ENCODE measurements around the gene OR10K2. TPM values are rescaled to one million over a fixed set of nuclear protein-coding genes. Genes with fewer than 3 reads are reported as not detected.
"Not testable (repeated sequence)": the region's sequence is repeated elsewhere in the genome, so short reads cannot be mapped to it uniquely, and the experiment has no call there.

OR10K2 gene
- total RNA-seq, 1 donor from 2014 or later = not detected

DNA sequence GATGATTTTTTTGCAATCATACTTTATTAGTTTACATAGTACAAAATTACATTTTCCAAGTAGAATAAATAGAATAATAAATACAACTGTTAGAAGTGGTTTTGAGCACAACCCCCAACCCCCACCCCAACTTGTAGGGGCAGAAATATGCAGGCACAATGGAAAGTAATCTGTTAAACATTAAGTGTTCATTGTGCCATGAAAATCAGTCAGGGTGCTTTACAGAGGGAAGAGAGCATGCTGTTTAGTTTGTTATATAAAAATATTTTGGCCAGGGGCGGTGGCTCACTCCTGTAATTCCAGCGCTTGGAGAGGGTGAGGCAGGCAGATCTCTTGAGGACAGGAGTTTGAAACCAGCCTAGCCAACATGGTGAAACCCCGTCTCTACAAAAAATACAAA, 29.4 kb downstream of the OR10K2 start:
- DNase-seq (ENCODE audit: extremely low spot score in 2 of 2) = no peak
- Histone ChIP-seq H3K27me3 (no peaks in the 10 kb centered on the region), H3K4me3 (no peak overlapping the region), H3K9me3 (no peaks in the 10 kb centered on the region), H3K4me1 (no peaks in the 10 kb centered on the region), H3K27ac (no peak overlapping the region), H3K36me3 (no peaks in the 10 kb centered on the region)
- intact Hi-C loops (cut with DNase I) = no loop called here
- TF ChIP-seq, protein P1, sequence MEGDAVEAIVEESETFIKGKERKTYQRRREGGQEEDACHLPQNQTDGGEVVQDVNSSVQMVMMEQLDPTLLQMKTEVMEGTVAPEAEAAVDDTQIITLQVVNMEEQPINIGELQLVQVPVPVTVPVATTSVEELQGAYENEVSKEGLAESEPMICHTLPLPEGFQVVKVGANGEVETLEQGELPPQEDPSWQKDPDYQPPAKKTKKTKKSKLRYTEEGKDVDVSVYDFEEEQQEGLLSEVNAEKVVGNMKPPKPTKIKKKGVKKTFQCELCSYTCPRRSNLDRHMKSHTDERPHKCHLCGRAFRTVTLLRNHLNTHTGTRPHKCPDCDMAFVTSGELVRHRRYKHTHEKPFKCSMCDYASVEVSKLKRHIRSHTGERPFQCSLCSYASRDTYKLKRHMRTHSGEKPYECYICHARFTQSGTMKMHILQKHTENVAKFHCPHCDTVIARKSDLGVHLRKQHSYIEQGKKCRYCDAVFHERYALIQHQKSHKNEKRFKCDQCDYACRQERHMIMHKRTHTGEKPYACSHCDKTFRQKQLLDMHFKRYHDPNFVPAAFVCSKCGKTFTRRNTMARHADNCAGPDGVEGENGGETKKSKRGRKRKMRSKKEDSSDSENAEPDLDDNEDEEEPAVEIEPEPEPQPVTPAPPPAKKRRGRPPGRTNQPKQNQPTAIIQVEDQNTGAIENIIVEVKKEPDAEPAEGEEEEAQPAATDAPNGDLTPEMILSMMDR (IDR thresholded peaks at IDR 0.05) = no peak
- no peak for TF ChIP-seq POLR2AphosphoS5 (IDR thresholded peaks at IDR 0.05; ENCODE audit: insufficient read depth in 1 of 2, low read depth in 1 of 2)
- TF ChIP-seq POLR2A (IDR thresholded peaks at IDR 0.05) = no peak

DNA sequence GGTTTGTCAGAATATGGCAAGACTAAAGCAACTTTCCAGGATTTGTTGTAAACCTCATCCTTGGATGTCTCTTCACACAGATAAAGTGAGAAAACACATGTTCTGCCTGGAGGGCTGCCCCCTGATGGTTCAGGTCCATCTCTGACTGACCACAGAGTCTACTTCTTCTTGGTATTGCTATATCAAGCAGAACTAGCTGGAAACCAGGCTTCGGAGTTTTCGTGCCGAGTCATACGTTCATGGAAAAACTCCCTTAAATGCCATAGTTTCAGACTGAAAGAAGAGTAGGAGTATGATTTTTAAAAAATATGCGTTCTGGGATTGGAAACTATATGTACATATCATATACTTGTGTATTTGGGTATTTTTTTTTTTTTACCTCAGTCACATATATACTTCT, 32.6 kb downstream of the OR10K2 start:
- Histone ChIP-seq H3K27me3 (no peaks in the 10 kb centered on the region), H3K4me3 (no peak overlapping the region), H3K36me3 (no peaks in the 10 kb centered on the region), H3K27ac (no peak overlapping the region), H3K9me3 (no peaks in the 10 kb centered on the region), H3K4me1 (no peaks in the 10 kb centered on the region)
- no peak for TF ChIP-seq POLR2AphosphoS5 (IDR thresholded peaks at IDR 0.05; ENCODE audit: insufficient read depth in 1 of 2, low read depth in 1 of 2)
- TF ChIP-seq, protein P1 (IDR thresholded peaks at IDR 0.05) = no peak
- TF ChIP-seq POLR2A (IDR thresholded peaks at IDR 0.05) = no peak
- DNase-seq (ENCODE audit: extremely low spot score in 2 of 2) = no peak
- intact Hi-C loops (cut with DNase I) = no loop called here

DNA sequence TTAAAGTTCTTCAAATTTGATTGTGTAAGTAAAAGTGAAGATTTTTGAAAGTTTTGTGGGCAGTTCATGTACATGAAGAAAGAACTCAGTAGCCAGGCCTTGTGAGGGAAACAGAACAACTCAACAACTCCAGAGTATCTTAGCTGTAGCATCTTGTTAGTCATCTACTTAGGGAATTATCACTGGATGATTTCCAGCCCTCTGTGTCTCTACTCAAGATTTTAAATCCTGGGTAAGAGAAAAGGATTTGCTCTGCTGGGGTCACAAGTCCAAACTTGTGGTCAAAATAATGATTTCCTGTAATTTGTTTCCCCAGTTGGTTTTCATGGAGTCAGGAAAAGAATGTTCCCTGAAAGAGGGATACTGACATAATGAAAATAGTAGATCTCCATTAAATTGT, 34.9 kb downstream of the OR10K2 start:
- Histone ChIP-seq H3K27ac (no peak overlapping the region), H3K4me3 (no peak overlapping the region), H3K4me1 (no peaks in the 10 kb centered on the region), H3K27me3 (no peaks in the 10 kb centered on the region), H3K9me3 (no peaks in the 10 kb centered on the region), H3K36me3 (no peaks in the 10 kb centered on the region)
- no peak for DNase-seq (ENCODE audit: extremely low spot score in 2 of 2)
- intact Hi-C loops (cut with DNase I) = no loop called here
- TF ChIP-seq POLR2A (IDR thresholded peaks at IDR 0.05) (no peak), POLR2AphosphoS5 (IDR thresholded peaks at IDR 0.05; ENCODE audit: insufficient read depth in 1 of 2, low read depth in 1 of 2) (no peak)
- TF ChIP-seq, protein P1 (IDR thresholded peaks at IDR 0.05) = no peak

DNA sequence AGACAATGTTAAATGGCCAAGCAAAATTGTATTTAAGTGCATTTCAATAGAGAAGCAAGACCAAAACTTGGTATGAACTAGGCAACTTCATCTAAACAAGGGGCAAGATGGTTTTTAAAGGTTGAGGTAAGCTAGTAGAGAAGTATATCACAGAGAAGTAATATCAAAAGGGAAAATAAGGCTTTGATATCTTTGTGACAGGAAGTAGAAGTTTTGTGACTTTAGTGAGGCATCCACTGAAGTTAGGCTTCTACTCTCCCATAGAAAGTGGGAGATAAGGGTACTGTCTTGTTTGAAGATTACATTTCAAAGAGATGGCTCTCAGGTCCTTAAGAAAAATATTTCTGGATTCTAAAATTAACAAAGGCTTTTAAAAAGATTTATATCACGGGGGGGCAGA, 35.7 kb downstream of the OR10K2 start:
- TF ChIP-seq POLR2A (IDR thresholded peaks at IDR 0.05) (no peak), POLR2AphosphoS5 (IDR thresholded peaks at IDR 0.05; ENCODE audit: insufficient read depth in 1 of 2, low read depth in 1 of 2) (no peak)
- TF ChIP-seq, protein P1 (IDR thresholded peaks at IDR 0.05) = no peak
- H3K36me3 ChIP-seq = no peaks in the 10 kb centered on the region
- H3K4me3 ChIP-seq = no peak overlapping the region
- H3K27me3 ChIP-seq = no peaks in the 10 kb centered on the region
- H3K27ac ChIP-seq = no peak overlapping the region
- intact Hi-C loops (cut with DNase I) = no loop called here
- no peaks in the 10 kb centered on the region for H3K9me3 ChIP-seq
- no peaks in the 10 kb centered on the region for H3K4me1 ChIP-seq
- no peak for DNase-seq (ENCODE audit: extremely low spot score in 2 of 2)

DNA sequence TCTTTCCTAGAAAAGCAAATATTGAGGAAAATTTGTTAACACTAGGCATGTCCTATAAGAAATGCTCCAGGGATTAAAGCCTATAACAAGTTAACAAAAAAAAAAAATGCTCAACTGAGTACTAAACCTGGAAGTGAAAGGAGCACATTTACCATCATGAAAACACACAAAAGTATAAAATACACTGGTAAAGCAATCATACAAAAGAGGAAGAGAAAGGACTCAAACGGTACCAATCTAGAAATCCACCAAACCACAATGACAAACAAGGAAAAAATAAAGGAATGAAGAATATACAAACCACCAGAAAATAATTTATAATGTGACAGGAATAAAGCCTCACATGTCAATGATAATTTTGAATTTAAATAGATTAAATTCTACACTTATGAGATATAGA, 51.2 kb downstream of the OR10K2 start:
- TF ChIP-seq POLR2AphosphoS5 (IDR thresholded peaks at IDR 0.05; ENCODE audit: insufficient read depth in 1 of 2, low read depth in 1 of 2) (no peak), POLR2A (IDR thresholded peaks at IDR 0.05) (no peak)
- TF ChIP-seq, protein P1 (IDR thresholded peaks at IDR 0.05) = no peak
- intact Hi-C loops (cut with DNase I) = no loop called here
- no peak for DNase-seq (ENCODE audit: extremely low spot score in 2 of 2)
- no peaks in the 10 kb centered on the region for H3K27me3 ChIP-seq
- H3K9me3 ChIP-seq = no peaks in the 10 kb centered on the region
- H3K4me1 ChIP-seq = no peaks in the 10 kb centered on the region
- H3K27ac ChIP-seq = no peak overlapping the region
- no peak overlapping the region for H3K4me3 ChIP-seq
- no peaks in the 10 kb centered on the region for H3K36me3 ChIP-seq

DNA sequence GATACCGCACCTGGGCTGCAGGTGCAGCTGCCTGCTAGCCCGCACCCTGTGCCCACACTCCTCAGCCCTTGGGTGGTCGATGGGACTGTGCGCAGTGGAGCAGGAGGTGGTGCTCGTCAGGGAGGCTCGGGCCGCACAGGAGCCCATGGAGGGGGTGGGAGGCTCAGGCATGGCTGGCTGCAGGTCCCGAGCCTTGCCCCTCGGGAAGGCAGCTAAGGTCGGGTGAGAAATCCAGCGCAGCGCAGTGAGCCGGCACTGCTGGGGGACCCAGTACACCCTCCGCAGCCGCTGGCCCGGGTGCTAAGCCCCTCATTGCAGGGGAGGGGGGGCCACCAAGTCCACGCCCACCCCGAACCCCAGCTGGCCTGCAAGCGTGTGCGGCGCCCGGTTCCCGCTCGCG, 51.9 kb downstream of the OR10K2 start:
- intact Hi-C loops (cut with DNase I); H3K27ac ChIP-seq; H3K36me3 ChIP-seq; H3K9me3 ChIP-seq; H3K4me3 ChIP-seq; H3K27me3 ChIP-seq; H3K4me1 ChIP-seq; DNase-seq (ENCODE audit: extremely low spot score in 2 of 2): not testable (repeated sequence)

Data from vagina (tissue), 2 donors.